Islet precursor cell (in vitro differentiated cells): ENCODE data around the gene SLC15A1.
"Not testable (repeated sequence)": the region's sequence is repeated elsewhere in the genome, so short reads cannot be mapped to it uniquely, and the experiment has no call there.

Experiments used
- DNase-seq: peaks from one replicate; pipeline ENCODE4 v3.0.0-alpha.2; 2018

Gene SLC15A1

DNA sequence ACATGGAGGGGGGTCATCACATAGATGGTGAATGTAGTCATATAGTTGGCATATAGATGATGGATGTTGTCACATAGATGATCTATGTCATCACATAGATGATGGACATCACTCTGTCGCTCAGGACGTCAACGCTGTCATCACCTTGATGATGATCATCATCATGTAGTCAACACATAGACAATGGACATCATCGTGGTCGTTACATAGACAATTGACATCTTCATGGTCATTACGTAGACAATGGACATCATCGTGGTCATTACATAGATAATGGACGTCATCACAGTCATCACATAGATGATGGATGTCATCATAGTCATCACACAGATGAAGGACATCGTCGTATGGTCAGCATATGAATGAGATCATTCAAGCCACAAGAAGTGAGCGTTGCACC lies 28.6 kb upstream of the SLC15A1 start:
- no peak for DNase-seq

GRCh38 chr13:98780451-98780850 lies 28.0 kb upstream of the SLC15A1 start:
- DNase-seq: no peak

DNA sequence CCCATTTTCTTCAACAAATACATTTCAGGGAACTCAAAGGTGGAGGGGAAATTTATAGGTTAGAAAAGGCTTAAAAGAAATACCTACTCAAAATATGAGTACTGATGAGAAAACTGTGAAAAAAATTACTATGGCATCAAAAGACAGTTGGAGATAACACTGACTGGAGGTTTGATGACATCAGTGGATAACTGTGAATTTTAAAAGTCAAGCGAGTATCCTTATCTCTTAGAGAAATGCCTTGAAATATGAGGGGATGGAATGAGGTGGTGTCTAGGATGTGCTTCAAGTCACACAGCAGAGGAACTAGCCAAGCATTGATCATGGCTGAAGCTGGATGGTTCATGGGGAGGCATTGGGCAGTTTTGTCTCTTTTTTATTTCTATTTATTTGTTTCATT lies 27.2 kb upstream of the SLC15A1 start:
- no peak for DNase-seq

- DNase-seq: no peak
Measured at GRCh38 chr13:98778749-98779148, 26.3 kb upstream of the SLC15A1 start.

- no peak for DNase-seq
Measured at GRCh38 chr13:98776644-98777043, 24.2 kb upstream of the SLC15A1 start.

DNA sequence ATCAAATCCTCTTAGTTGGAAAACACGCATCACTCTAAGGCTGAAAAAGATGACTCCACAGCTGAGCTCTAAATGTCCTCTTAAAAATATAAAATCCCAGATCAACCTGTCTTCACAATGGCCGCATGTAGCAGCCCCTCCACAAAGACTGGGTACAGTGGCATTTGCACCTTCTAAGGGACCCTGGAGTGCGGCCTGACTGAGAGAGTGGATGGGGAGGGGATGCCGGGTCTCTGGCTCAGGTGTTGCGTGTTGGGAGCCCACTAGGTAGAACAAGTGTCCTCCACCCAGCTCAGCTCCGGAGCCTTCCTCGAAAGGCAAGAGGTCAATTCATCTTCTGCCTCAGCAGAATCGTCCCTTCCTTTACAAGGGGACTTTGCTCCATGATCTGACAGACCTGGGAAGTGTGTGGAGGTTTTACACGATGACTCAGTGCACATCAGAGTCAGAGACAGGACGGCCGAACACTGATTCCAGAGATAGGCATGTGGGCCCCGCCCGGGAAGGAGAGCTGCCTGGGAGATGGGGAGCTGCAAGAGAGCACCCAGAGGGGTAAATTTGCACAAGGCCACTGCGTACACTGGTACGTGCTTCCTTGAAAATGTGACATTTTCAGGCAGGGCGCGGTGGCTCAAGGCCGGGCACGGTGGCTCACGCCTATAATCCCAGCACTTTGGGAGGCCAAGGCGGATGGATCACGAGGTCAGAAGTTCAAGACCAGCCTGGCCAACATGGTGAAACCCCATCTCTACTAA lies 23.5 kb upstream of the SLC15A1 start:
- DNase-seq: peak; percentile 88

DNA sequence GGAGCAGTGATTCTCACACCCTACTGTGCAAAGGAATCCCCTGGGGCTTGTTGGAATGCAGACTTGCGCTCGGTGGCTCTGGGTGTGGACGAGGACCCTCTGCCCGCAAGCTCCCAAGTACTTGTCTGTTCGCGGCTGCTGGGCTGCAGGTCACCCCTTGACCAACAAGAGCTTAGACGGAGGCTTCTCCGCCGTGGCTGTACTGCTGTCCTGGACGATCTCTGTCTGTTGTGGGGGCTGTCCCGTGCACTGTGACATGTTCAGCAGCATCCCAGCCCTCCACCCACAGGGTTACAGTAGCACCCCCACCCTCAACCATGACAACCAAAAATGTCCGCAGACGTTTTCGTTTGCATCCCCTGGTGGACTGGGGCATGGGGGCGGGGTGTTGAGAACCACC lies 22.9 kb upstream of the SLC15A1 start:
- DNase-seq: no peak

GRCh38 chr13:98774776-98775175 lies 22.3 kb upstream of the SLC15A1 start:
- DNase-seq: no peak

DNA sequence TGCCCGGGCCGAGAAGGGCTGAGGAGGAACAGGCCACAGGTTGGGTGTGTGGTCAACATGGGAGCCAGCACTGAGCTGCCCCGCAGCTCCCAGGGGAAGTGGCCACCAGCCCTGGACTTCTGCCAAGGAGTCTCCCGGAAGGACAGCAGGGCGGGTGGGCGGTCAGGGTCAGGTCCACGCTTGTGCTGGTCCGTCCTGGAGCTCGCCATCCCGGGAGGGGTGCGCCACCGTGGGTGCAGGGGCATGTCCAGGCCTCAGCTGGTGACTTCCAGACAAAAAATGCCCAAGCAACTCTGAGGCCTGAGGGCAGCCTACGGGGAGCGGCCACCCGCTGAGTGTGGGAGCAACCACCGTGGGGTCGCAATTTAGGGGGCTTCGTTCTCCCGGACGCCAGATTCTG lies 21.4 kb upstream of the SLC15A1 start:
- no peak for DNase-seq

- DNase-seq: no peak
Measured at GRCh38 chr13:98772794-98773452, 20.5 kb upstream of the SLC15A1 start.

DNA sequence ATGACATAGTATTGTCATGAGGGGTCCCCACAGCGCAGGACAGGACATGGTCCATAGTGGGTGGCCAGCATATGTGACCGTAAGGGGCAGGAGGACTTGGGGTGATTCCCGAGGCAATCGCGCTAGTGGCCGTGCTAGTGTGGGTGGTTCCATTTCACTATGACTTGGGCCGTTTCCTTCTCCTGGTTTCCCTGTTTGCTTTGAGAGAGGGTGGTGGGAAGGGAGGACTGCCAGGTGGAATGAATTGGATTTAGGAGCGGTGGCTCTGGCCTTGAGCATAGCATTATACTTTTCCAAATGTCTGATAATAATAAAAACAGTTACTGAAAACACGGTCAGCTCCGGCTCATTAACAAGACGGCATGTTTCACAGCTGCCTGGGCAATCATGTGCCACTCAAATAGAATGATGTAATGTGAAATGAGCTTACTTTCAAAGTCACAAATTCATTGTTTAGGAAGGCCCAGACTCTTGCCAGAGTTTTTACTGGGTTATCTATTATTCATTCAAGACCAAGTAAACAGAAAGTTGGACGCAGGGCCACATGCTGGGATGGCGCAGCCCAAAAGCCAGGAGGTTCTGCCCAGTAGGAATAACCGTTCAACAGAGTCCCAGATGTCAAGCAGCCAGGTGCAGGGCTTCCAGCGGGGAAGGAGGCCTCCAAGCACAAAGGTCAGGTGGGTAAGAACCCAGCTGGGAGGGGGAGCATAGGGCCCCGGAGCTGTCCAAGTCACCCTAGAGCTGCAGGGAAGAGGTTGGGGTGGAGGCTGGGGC lies 19.6 kb upstream of the SLC15A1 start:
- DNase-seq: no peak

DNA sequence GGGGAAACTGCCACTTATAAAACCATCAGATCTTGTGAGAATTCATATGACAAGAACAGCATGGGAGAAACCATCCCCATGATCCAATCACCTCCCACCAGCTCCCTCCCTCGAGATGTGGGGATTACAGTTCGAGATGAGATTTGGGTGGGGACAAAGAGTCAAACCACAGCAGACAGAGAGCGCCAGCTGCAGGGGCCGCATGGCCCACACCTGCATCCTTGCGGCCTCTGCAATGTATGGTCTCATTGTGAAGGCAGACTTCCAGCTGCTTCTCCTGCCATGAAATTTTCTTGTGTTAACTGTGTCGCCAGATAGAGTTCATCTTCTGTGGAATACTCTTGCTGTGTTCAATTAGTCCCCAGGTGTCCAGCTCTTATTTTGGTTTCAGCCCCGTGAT lies 17.3 kb upstream of the SLC15A1 start:
- no peak for DNase-seq

- no peak for DNase-seq
Measured at GRCh38 chr13:98768522-98768921, 16.1 kb upstream of the SLC15A1 start.

GRCh38 chr13:98766697-98767096 lies 14.2 kb upstream of the SLC15A1 start:
- no peak for DNase-seq

GRCh38 chr13:98765996-98766519 lies 13.6 kb upstream of the SLC15A1 start:
- DNase-seq: no peak

DNA sequence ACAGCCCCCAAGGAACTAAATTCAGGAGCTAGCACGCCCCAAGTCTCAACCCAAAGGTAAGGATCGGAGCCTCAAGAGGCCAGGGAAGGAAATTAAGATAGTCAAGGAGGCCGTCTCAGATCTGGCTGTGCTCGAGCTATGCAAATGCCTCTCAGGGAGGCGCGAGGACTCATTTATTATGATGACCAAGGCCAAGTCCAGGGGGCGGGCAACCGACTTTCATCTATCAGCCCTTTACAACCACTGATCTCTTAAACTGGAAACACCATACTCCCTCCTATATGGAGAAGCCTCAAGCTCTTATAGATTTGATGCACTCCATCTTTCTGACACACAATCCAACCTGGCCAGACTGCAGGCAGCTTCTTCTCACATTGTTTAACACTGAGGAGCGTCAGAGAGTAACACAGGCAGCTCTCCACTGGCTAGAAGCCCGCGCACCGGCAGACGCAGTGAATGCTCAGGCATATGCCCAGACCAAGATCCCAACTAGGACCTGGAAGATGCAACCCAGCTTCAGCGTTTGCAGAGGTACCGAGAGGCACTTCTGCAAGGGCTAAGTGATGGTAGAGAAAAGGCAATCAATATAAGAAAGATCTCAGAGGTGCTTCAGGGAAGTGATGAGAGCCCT lies 9.6 kb upstream of the SLC15A1 start:
- DNase-seq: no peak

- DNase-seq: no peak
Measured at GRCh38 chr13:98761126-98761985, 8.9 kb upstream of the SLC15A1 start.

- DNase-seq: no peak
Measured at GRCh38 chr13:98755729-98756128, 3.3 kb upstream of the SLC15A1 start.

- peak; percentile 56 for DNase-seq
Measured at GRCh38 chr13:98755116-98755515, 2.6 kb upstream of the SLC15A1 start.

GRCh38 chr13:98754468-98754867 lies 2.0 kb upstream of the SLC15A1 start:
- DNase-seq: not testable (repeated sequence)

DNA sequence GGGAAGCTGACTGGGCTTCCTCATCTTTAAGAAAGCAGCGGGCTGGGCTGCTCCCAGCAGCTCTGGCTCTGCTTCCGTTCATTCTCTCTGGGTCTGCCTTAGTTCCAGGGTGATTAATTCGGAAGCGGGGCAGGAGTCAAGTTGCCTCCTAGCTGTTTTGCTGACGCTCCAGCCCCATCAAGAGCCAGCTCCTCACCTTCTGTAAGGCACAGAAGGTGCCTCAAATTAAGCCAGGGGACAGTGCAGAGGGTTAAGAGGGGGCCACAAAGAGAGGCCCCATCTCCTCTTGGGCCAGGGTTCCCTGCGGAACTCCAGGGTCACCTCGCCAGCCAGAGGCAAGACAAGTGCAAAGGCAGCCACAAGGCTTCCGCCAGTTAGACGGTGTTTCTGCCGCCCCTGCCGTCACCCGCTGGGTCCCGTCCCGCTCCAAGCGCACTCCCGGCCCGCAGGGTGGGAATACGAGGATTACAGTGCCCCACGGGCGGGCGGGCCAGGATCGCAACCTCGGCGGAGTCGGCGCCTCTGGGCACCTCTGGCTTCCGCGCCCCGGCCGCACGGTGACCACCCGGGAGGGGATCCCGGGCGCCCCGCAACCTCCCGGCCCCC lies 508 bp downstream of the SLC15A1 start:
- DNase-seq: peak; percentile 58

DNA sequence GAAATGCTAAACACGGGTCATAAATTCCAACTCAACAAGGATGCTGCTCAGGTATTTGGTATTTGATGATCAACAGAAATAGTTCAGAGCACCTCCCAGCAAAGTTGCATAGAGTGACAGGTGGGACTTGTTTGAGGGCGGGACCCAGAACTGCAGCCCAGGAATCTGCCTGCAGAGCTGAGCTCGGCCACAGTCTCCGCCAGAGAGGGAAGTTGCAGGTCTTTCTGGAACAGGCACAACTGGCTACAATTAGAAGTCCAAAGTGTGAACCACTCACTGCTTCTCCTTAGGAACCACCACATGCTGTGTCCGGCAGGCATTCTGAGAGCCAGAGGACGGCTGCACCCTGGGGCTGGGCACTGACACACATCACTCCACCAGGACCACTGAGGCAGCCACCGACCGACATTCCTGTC lies 1.1 kb downstream of the SLC15A1 start:
- peak; percentile 90 for DNase-seq
